HG02571 (cell line): ENCODE measurements around the gene VEGFA.

Experiments used
- ATAC-seq: cut with Tn5 transposase; IDR thresholded peaks from one replicate; pipeline ENCODE4 v1.9.1; 2021; ENCODE audit warnings: mild to moderate bottlenecking, moderate library complexity; ENCODE audit not compliant: unreplicated experiment

The VEGFA gene

DNA sequence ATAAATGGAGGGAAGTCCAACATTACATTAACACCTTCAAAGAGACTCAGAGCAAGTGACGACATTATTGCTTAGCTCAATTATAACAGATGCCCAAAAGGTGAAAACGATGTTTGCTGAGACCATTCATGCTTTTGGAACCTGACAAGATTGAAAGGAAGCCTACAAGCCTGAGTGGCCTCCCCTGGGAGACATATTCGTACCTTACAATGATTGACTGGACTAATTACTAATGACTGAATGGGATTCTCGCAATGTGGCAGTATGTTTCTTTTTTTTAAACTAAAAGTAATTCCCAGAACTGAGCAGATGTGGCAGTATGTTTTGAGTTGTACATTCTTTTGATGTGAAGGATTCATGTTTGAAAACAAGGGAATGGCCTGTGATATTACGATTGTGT is 49.9 kb downstream of the VEGFA start:
- no peak for ATAC-seq

DNA sequence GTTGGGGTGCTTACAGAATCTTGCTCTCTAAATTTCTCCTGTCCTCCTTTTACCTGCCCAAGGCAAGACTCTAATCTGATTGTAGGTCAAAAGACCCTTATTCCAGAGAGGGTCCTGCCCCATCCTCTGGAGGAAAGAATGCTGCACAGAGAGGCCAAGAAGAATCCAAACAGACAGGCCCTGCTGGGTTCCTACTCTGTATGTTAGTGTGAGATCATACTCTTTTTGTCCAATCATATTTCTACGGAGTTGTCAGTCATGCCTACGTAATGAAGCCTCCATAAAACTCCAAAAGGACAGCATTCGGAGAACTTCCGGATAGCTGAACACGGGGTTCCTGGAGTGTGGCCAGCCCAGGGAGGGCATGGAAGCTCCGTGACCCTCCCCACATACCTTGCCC is 50.5 kb downstream of the VEGFA start:
- ATAC-seq = no peak

DNA sequence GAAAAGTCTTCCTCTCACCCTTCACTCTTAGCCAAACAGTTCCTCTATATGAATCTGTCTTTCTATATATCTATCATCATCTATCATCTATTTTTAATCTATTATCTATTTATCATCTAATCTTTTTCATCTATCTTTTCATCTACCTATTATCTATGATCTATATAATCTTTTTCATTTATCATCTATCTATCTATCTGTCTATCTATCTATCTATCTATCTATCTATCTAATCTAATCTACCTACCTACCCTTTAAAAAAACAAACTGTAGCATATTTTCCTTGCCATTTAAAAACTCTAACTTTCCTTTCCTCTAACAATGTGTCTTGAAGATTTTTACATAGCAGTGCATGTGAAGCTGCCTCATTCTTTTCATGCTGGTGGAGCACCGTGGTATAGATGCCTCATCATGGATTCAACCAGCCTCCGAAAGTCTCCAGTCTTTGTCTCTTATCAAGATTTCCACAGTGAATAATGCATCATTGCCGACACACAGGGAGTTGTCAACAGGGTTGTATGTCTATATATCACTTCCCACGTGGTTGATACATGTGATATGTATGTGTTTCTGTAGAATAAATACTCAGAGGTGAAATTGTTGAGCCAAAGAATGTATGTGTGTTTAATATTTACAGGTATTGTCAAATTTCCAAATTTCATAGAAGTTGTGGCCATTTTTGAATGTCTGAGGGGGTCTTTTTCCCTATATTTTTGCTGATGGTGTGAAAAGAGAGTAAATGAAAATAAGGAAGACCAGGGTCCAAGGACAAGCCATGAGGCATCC is 51.3 kb downstream of the VEGFA start:
- no peak for ATAC-seq

DNA sequence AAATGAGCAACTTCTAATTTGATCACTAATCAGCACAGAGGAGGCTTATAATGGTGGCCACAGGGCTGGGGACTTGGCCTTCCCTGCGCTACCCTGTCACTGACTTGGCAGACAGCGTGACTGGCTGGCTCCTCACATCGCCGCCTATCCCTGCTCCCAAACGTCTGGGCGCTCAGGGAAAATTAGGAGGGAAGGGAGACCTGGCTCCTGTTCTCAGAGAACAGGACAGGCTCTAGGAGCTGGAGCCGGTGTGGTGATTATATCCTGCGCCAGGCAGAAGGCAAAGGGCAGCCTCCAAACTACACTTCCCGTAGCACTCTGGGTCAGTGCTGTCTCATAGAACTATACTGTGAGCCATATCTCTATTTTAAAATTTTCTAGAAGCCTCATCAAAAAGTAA is 53.4 kb downstream of the VEGFA start:
- no peak for ATAC-seq

DNA sequence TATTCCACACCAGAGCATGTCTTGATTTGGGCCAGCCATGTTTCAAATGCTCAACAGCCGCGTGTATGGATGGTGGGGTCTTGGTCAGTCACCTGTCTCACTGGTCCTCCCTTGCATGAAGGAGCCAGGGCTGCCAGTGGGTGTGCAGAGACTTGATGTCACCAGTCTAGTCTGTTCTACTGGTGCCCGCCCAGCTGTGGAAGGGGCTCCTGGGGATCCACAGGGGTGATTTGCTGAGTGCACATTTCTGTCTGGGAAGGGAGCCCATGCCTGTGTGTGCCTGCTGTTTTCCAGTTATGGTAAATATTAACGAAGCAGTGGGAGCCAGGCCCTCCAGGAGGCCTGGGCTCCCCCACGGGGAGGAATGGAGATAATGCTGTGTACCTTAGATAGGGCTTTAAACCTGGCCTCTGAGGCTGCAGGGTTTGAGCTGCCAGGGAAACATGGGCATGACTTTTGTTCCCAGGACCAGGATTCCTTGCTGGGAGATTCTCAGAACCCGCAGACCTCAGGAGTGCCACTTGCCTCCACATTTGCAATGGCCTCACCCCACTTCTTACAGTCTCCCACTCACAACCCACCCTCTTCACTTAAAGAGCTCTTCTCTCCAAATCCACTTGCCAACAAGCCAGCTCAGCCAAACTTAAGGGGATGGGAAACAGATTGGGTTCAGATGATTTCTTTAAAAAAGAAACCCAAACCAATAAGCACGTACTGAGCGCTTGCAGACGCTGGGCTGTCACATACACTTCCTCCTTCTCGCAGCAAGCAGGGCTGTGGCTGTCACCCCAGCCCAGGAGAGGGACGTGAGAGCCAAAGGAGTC is 54.1 kb downstream of the VEGFA start:
- ATAC-seq = no peak

DNA sequence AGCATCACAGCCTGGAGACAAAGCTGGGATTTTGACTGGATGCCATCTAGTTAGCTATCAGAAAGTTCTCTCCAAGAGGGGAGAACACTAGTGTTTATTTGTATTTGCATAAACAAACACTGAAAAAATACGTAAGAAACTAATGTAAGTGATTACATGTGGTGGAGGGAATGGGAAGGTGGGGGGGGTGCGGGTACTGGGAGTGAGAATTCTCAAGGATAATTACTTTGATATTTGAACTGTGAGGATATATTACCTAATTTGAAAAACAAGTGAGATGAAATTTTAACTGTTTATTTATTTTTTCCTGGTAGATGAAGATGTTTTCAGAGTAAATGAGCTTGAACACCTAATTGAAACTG is 54.7 kb downstream of the VEGFA start:
- ATAC-seq = no peak

DNA sequence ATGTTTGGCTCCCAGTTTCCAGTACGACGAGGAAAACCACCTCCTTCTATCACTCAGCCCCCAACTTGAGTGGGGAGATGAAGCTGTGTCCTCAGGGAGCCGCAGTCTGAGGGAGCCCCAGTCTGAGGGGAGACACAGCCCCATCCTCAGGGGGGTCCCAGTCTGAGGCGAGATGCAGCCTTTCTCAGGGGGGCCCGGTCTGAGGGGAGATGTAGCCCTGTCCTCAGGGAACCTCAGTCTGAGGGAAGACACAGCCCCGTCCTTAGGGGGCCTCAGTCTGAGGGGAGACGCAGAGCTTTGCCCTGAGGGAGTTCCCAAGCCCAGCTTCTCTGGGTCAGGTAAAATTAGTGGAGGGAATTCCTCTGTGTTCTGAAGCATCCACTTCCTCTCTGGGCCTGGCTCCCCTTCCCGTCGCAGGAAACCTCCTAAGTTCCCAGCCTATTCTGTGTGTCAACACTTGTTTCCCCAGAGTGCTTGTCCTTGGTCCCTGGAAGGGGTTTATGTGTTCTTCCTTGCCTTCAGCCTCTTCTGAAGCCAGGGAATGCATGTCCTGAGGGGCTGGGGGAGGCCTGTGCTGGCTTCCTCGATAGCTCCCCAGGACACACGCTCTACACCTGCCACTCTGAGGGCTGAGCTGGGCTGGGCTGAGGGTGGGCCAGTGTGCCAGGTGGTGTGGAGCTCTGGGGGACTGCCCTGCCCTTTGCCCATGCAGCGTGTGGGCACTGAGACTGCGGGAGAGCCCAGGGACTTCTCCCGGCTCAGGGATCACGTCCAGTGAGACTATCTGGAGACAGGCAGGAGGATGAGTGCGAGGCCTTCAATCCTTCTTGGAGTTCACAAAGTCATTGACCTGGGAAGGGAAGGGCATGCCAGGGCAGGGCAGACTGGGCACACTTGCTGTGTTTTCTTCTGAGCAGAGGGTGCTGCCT is 55.4 kb downstream of the VEGFA start:
- ATAC-seq = no peak

DNA sequence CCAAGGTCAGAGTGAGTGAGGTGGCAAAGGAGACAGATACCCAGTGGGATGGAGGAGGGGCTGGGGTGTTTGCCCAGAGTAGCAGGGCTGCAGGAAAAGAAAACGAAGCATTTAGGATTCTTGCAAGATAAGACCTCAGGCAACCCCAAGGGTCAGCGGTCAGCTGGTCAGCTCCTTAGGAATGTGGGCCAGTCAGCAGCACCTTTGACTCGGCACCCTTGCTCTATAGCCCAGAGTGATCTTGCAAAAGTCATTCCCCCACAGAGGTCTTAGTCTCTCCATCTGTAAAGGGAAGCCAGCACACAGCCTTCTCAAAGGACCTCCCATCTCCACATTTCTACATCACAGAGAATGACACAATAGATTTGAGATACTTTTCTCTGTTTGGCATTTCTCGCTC is 56.7 kb downstream of the VEGFA start:
- no peak for ATAC-seq

DNA sequence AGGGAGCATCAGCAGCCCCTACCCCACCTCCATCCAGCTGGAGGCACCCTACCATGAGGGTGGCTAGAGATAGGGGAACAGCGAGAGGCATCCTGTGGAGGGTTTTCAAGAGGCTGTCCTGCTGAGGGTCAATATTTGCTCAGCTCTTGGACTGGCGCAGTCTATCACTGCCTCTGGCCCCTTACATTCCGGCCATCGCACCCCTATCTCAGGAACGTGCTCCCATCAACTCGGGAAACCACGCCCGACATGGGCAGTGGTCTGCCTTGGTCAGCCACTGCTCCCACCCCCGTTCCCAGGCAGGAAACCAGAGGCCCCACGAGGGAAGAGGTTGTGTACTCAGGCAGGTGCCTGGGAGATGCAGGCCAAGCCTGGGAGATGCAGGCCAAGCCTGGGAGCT is 57.9 kb downstream of the VEGFA start:
- no peak for ATAC-seq

DNA sequence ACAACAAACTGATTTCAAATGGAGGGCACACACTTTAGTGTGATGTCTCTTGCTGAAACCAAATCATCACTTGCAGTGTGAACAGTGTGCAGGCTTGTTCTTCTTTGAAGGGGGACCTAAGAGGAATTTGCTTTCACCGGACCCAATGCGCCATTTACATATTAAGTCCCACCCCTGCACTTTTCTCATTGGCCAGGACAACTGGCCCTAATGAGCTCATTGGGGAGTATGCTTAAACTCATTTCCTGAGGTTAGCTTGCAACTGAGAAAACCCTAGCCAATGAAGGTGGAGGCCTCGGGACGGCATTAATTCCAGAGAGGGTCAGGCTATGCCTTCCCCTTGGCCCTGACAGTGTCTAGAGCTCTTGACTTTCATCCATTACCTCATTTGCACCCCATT is 58.7 kb downstream of the VEGFA start:
- no peak for ATAC-seq

DNA sequence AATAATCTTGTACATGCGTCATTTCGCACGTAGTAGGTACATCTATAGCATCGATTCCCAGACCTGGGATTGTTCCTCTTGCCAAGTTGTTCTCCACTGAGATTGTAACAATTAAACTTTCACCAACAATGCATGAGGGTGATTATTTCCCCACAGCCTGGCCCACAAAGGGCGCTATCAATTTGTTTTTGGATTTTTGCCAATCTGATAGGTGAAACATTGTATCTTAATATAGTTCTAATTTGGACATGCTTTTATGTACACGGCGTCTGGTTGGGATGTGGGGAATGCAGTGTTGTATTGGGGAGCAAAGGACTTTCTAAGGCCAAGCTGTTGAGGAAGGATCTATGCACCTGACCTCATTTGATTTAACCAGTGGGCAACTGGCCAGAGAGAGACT is 59.5 kb downstream of the VEGFA start:
- ATAC-seq = no peak

DNA sequence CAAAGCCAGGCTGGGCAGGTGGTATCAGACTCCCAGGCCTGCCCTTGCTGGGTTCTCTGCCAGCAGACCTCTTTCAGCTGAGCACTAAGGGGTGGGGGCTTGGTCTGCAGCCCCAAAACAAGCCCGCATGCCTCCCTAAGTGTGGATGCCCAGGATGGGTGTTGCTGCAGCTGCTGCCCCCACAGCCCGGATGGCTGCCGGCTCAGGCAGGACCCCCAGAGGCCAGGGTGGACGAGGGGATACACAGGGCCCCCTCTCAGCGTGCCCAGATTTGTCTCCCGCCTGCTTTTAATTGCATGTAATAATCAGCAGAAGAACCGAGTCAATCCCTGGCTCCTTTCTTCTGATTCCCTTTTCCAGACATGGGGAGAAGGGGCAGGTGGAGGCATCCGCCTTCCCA is 60.8 kb downstream of the VEGFA start:
- ATAC-seq = no peak

DNA sequence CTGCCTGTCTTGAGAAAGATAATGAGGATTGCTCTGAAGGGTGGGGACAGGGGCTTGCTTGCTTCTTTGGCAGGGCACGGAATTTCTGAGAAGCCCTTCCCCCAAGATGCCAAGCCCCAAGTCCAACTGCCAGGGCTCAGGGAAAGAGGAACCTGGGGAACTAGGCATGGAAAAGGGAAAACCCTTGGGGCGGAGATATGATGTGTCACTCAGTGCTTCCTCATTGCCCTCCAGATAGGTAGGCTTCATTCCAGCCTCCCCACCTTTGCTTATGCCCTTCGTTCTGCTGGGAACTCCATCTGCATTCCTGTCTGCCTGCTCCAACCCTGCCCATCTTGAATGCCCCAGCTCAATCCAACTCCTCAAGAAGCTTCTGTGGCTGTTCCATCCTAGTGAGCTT is 61.2 kb downstream of the VEGFA start:
- no peak for ATAC-seq

DNA sequence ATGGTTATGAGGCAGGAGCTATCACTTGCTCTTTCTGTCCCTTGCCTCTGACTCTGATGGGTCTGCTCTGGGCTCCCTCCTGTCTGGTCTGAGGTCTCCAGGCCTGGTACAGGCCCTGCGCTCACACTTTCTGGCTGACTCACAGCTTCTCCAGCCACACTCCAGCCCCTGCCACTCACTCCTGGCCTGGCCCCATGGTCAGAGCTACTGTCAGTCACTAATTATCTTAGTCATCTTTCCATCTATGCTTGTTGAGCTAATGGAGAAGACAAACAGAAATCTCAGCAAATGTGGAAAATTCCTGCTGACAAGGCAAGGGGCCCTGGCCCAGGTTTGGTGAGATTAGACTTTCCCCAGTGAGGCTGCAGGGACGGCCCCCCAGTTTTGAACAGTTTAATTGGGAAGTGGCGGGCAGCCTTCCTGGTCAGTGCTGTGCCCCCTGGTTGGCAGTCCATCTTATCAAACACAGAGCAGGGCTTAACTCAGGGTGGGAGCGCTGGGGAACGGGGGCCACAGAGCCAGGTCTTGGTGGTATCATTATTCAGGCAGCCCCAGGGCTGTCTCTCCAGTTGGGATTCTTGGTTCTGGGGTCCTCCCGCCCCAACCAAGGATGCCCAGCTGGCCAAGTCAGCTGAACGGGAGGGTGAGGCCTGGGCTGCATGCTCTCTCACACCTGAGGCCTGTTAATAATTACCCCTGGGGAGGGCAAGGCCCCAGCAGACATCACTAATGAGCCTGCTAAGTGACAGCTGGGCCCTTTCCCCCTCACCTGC is 63.4 kb downstream of the VEGFA start:
- no peak for ATAC-seq

DNA sequence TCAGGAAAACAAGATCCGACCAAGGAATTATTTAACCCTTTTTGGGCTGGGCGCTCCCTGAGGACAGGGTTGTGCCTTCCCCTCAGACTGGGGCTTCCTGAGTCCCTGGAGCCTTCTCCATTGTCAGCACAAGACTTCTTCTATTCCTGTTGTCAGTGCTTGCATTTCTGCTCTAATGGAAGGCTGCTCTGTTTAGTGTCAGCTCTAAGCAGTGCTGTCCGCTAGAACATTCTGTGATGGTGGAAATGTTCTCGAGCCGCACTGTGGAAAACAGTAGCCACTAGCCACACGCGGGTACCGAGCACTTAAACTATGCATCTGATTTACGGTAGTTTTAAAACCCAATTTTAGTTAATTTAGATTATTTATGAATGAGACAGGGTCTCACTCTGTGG is 64.0 kb downstream of the VEGFA start:
- ATAC-seq = no peak

DNA sequence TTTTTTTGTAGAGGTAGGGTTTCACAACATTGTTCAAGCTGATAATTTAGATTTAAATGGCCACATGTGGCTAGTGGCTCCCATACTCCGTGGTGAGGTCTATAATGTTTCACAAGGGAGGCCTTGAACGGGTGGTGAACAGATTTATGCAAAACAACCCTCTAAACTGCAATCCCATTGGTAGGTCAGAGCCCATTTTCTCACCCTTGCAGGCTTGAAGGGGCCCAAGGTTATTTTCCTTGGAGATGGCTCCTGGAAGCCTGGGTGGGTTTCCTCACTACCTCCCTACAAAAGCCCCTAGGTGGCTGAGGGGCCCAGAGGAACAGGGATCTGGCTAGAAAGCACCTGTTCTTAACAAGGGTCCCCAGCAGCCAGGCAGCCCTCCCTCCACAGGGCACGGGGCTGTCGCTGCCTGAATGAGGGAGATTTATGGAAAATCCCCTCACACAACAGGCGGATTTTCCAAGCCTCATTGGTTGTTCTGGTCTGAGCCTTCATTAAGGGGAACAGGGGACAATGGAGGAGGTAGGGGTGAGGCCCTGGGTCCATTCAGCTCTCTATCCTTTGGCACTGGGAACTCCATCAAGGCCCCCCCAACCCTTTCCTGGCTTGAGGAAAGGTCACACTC is 64.6 kb downstream of the VEGFA start:
- no peak for ATAC-seq

DNA sequence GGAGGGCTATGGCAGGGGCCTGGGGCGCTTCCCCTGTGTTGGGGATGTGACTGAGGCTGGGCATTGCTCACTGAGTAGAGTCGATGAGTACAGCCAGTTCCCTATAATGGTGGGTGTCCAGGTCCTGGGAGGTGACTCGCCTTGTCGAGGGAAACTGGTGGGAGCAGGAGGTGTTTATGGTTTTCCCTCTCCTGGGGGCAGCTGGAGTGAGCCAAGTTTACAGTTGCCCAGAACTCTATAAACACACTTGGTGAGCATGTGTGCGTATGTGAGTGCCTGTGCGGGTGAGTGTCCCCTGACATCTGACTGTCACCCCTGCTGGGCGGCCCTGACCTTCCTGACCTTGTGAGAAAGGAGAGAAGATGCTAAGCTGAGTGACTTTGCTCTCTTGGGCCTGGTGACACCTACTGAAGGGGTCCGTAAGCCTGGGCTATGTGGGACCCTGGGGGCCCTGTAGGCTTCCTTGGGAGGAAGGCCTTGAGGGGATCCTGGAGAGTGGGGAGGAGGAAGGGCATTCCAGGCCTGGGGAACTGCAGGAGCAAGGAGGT is 65.9 kb downstream of the VEGFA start:
- ATAC-seq = no peak
